NCI-H146 (cell line): ENCODE data around the gene RRAS2.
"Not testable (repeated sequence)": the region's sequence is repeated elsewhere in the genome, so short reads cannot be mapped to it uniquely, and the experiment has no call there.

Source experiments
- DNase-seq: peaks from one replicate; lab custom pipeline; 2025; lab: John Stamatoyannopoulos, UW

RRAS2 gene

DNA sequence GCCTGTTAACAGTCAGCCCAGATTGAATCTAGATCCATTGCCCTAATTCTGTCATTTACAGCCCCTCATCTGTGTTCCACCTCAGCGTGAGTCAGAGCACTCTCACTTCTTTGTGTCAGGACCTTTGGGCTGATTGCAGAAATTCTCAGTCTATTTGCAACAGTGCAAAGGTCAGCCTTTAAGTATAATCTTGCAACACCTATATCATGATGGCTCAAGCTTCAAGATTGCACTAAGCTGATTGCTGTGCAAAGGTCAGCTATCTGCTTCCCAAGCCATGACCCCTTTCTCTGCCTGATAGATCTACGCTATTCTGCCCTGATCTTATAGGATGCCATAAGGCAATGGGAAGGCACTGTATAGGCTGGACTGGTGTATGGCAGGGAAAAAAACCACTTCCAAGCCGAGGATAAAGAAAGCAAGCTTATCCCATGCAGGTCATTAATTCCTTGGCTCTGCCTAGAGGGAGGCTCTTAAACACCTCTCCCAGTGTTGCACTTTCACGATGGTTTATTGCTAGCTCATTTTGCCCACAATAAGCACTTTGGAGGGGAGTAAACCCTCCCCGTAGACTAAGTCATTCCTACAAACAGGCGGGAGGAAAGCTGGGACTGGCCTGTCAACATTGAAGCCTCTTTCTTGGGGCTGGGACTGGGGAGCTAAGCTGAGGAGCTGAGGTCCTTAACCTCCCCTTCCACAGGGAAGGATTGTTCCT, 100.6 kb downstream of the RRAS2 start:
- no peak for DNase-seq

DNA sequence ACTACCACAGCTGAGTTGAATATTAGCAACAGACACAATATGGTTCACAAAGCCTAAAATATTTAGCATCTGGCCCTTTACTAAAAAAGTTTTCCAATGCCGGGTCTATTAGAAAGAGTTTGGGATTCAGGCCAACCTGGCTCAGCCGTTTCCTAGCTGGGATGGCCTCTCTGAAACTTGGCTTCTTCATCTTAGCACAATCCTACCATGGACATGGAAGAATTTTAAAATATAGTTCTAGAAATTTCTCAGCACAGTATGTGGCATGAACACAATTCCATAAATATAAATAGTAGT, 103.8 kb downstream of the RRAS2 start:
- DNase-seq = no peak

DNA sequence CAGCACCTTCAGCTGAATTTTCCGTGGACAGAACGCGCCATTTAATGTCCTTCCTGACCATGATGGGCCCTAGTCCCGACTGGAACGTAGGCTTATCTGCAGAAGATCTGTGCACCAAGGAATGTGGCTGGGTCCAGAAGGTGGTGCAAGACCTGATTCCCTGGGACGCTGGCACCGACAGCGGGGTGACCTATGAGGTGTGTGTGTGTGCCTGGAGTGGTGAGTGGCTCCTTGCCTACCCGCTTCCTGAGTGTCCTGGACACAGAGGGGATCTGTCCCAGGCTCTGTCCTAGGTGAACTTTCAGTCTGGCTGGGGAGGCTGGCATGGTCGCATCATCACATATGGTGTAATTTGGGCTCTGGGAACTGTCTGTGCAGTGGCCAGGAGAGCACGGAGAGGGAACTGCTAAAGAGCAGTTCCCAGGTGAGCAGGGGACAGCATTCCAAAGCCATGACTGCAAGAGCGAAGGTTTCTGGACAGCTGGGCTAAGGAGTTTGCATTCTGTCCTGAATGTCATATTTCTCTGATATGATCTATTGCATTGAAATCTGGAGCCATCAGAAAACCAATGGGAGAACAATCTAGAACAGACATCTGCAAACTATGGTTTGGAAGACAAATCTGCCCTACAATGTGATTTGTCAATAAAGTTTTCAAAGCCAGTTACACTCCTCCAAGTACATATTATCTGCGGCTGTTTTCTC, 104.3 kb downstream of the RRAS2 start:
- DNase-seq = no peak

DNA sequence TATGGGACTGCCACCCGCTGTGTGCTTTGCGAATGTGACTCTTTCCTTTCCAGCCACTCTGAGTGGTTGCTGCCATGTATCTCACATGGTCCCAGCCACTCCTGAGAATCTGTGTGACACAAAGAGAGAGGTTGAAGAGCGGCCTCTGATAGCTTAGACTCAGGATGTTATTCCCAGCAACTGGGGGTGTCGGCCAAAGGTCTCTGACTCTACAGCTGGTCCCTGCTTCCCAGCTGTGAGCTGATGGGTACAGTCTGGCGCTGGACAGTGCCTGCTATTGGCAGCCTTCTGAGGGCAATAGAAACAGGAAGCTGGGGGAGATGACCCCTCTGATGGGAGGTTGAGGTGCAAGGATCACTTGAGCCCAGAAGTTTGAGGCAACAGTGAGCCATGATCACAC, 105.1 kb downstream of the RRAS2 start:
- no peak for DNase-seq

DNA sequence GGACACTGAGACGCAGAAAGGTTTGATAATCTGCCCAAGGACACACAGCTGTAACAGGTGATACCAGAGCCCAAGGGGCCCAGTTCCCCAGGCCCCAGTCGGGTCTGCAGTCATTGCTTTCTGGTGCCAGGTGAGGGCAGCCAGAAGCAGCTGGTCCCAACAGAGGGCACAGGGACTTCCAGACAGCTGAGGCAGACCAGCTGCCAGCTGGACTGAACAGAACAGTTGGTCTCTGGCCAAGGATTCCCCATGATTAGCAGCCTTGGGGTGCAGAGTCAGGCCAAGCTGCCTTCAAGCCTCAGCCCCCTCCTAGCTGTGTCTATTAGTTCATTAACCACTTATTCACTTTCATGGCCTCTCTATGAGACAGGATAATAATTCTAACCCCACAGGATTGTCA, 105.6 kb downstream of the RRAS2 start:
- no peak for DNase-seq

DNA sequence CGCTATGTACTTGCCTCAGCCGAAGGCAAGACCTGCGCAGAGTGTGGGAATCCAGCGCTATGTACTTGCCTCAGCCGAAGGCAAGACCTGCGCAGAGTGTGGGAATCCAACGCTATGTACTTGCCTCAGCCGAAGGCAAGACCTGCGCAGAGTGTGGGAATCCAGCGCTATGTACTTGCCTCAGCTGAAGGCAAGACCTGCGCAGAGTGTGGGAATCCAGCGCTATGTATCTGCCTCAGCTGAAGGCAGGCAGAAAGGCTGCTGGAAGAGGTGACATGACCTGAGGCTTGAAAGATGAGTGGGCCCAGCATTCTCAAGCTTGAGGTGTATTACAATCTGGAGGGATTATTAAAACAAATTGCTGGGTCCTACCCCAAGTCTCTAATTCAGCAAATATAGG, 106.5 kb downstream of the RRAS2 start:
- DNase-seq = not testable (repeated sequence)

DNA sequence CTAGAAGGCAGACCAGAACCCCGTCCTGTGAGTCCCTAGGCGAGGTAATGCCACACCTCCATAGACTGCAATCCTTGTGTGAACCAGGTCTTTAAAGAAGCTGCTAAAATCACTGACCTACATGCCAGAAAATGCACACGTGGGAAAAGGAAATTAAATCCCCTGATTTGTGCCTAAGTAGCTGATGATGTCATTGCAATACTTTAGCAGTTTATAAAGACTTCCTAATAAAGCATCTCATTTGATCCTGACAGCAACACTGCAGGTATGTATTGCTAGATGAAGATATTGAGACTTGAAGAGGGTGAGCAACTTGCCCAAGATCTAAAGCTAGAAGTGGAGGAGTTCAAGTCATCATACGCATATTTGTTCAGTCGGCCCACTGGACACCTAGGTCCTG, 107.2 kb downstream of the RRAS2 start:
- DNase-seq = no peak

DNA sequence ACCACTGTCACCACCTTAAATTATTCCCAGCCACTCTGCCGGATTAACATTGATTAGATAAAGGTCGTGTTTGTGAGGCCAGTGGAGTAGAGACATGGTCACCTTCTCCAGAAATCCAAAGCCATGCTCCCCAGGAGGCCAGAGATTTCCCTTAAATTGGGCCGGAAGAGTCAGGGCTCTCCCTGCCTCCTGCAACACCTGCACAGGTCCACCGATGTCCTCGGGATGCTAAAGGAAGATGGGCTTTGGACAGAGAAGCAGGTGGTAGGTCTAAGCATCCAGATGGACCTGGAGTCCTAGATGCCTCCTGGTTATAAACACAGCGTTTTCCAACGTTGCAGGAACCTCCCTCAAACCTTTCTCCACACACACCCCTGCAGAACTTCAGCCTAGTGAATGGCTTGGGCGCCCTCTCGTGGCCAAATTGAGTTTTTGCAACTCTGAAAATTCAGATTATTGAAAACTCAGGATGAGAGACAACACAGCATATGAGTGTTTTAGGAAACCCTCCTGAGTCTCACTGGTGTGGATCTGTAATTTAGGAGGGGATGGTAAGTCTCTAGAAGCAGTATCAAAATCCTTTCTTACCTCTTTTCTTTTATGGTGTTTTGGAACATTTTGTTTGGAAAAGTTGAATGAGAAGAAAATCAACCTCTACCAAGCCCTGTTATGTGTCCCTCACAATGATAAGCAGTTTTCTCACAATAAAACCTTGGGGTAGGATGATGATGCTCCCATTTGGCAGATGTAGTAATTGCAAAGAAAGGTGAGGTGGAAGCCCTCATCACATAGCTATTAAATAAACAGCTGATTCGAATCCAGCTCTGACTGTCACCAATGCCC, 109.6 kb downstream of the RRAS2 start:
- DNase-seq = peak; percentile 15

DNA sequence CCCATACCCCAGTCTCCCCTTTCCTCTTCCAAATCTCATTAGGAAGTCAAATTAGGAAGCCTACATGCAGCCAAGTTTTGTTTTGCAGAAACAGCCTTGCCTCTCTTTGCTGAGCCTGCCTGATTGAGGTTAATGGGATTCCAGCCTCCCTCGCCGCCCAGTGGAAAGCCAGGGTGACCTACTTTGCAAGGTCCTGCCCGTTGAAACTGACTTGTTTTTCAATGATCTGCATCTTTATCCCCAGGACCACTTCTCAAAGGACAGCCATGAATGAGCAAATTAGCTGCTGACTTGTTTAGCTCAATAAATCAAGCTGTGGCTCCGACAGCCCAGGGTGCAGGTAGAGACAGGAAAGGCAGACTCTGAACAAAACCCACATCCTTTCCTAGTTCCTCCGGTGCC, 110.4 kb downstream of the RRAS2 start:
- no peak for DNase-seq

DNA sequence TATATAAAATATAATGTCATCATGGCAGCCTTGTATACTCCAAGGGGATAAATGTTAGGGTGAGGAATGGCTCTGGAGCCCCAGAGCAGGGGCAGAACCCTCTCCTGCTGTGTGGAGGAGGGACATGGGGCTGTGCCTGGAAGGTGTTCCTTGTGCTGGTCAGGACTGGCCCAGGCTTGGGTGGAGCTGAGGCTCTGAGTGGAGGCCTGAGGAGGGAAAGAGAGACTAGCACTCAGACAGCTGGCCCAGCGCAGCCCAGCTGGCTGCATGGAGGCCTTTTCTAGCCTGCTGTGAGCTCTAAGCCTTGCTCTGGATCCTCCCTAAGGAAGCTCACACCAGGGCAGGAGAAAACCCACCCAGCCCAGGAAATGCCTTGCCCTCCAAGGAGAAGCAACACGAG, 113.5 kb downstream of the RRAS2 start:
- no peak for DNase-seq

DNA sequence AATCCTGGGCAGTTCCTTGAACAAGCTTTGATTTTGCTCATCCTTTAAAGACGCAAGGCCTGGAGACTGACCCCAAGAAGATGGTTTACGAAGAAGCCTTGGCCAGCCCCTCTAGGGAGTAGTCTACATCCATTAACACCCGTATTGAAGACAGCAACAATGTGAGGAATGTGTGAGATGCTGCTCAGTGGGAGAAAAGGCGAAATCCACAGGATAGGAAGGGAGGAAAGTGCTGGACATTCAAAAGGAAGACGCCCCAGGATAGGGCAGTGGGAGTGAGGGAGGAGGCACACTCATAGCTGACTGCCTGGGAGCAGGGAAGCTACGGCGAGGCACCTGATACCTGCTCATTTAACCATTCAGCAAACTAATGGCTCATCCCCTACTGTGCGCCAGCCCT, 114.1 kb downstream of the RRAS2 start:
- DNase-seq = no peak

DNA sequence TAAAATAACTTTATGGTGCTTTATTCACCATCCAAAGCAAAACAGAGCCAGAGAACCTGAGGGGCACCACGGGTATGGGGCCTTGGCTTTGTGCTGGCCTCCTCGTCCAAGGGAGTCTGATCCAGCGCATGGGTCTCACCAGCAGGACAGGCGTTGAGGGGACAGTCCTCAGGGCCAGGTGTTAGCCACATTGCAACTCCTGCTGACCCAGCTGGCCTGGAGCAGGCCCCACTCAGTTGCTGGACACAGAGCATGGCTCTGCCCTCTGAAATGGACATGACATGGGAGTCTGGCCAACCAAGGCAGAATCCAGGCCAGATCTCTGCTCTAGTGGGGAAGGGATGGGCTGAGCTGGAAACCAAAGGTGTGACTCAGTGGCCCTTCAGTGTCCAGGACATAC, 116.2 kb downstream of the RRAS2 start:
- DNase-seq = no peak

DNA sequence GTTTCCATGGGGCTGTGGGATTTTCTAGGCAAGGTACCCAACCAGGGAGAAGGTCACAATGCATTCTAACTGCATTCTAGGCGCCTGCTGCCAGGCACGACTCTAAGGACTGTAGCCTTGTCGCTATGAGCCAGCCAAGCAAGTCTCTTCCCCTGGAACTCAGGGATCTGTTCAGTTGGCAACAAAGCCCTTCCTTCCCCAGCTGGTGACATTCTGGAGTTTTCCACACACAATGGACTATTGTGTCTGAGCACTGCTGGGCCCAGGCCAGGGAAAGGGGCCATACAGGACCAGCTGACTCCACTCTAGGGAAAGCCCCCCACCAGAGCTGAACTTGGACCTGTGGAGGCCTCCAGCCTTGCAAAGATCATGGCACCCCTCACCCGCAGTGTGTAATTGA, 116.8 kb downstream of the RRAS2 start:
- no peak for DNase-seq

DNA sequence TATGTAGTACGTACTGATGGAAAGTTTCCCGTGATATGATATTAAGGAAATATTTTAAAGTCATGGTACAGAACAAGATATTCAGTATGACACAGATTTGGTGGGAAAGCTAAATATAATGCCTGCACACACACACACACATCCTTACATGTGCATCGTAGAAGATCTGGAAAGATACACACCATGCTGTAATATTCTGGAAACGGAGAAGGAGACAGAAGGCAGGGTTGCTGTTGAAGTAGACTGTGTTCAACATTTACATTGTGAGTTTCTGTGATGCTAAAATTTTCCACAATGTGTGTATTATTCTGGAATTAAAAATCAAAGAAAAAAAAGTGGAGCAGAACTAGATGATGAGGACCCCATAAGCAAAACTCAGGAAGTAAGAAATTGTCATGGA, 118.0 kb downstream of the RRAS2 start:
- DNase-seq = no peak

DNA sequence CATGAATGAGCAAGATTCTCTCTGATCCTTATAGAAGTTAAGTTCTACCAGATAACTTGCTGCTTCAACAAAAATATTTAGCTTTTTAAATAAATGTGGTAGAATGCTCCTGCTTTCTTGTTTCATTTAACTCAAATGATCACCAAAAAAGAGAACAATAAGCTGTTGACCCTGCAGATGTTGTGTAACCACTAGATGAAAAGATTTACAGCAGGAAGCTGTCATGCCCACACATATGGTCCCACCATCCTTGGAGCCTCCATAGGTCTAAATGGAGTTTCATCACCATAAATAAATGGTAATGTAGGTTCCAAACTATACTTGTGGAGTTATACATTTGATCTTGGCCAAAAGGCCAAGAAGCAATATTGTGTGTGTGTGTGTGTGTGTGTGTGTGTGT, 118.8 kb downstream of the RRAS2 start:
- DNase-seq = no peak

DNA sequence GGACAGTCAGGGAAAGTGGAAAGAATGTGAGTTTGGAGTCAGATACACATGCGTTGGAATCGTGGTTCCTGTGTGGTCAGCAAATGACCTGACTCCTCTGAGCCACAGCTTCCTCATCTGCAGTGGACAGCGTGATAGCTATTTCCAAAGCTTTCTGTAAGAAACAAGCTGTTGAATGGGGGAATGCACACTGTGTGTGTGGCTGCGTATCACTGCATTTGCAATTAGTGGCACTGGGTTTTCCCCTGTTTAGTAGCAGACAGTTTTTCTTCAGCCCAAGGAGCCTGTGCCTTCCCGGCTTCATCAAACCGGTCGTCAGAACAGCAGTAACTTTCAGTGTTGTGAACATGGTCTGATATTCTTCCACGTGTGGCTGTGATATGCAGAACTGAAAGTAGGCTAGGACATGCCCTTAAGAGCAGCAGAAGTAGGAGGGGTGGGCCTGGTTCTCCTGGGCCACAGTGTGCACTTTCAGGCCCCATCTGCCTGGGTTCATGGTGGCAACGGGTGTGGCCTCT, 121.5 kb downstream of the RRAS2 start:
- DNase-seq = no peak

DNA sequence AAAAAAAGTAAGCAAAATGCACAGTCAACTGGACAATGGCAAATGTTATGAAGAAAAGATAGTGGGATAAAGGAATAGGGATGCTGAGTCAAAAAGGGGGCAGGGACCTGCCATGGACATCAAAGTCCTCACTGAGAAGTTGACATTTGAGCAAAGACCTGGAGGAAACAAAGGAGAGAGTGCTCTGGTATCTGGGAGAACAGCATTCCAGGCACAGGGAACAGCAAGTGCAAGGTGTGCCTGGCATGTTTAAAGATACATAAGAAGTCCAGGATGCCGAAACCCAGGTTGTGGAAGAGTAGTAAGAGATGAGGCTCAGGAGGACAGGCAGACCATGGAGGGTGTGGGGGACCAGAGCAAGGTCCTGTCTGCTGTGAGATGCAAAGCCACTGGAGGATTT, 123.3 kb downstream of the RRAS2 start:
- no peak for DNase-seq

DNA sequence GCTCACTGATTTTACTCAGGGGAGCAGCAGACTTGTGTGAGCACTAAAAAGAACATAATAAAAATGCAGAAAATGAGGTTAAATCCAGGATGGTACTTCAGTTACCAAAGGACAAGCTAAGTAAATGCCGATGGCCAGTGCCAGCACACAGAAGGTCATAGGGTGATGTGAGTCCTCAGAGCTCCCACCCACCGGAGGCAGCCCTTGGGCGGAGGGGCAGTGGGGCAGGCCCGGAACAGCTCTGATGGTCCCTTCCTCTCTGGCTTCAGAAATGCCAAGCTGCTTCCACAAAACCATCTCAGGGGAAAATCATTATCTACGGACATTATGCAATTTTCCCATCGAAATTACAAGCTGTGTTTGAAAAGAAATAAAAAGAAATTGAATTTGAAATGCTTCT, 124.5 kb downstream of the RRAS2 start:
- no peak for DNase-seq

DNA sequence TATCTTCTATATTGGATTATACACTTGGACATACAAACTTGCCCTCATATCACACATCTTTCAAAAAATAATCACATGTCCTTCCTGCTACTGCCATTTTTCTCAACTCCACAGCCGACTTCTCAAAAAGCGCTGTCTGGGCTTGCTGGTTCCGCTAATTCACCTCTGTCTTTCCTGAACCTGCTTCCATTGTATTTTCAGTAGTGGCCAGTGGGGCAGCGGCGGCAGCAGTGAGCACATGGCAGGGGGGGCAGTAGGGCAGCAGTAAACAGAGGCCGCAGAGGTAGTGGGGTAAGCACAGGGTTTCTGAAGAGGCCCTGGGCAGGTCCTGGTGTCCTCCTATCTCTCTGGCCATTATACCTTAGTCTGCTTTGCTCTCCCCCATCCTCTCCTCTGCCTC, 126.3 kb downstream of the RRAS2 start:
- no peak for DNase-seq

DNA sequence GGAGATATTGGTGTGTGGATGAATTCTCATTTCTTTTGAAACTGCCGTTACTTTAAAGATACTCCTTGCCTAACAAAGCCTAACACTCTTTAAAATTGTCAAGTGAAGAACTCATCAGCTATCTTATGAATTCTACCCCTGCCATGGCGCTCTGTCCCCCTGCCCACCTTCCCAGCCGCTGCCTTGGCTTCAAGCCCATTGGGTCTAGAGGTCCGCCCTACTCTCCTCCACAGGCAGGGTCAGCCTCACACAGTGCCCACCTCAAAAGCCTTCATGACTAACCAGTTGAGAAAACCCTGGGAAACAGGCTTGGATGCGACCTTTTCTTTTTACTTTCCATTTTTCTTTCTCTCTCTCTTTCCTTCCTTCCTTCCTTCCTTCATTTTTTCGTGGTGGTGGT, 128.6 kb downstream of the RRAS2 start:
- DNase-seq = no peak

DNA sequence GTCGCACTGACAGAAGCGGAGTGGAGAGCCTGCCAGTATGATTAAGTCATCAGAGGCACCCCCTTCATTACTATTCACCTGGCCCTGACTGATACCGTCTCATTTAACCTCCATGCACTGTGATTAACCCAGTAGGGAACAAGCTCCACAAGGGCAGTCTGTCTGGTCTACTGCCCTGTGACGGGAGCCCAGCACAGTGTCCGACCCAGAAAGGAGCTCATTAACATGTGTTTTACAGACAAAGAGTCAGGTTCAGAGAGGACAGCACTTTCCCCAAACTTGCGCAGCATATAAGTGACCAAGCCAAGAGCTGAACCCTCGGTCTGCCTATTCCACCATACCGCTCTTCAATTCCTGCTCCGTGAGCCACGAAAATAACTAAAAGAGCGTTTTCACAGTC, 129.5 kb downstream of the RRAS2 start:
- DNase-seq = no peak

DNA sequence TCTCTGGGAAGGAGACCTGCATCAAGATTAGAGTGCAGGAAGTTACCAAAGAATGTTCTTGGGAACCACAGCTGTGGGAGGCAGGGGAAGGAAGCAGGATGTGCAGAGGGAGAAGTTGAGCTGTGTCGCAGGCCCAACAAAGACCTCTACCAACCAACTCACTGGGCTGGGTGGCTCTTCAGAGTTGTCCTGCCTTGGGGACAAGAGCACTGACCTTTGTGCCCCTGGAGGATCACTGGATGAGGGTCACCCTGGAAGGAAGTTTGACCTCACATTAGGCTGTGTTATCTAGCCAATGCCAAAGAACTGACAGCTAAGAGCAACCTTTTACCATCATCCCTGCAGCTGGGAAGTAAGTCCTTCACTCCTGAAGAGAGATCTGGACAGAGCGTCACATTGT, 130.6 kb downstream of the RRAS2 start:
- no peak for DNase-seq
